HG03575 (cell line): Measurements from ENCODE around the gene VPS13C.
"Not testable (repeated sequence)": the region's sequence is repeated elsewhere in the genome, so short reads cannot be mapped to it uniquely, and the experiment has no call there.

Source experiments
- ATAC-seq: cut with Tn5 transposase; IDR thresholded peaks from one replicate; pipeline ENCODE4 v1.9.1; 2021; ENCODE audit not compliant: unreplicated experiment, insufficient number of reproducible peaks, low FRiP score; ENCODE audit errors: extremely low read depth

The VPS13C gene

GRCh38 chr15:62053439-62054085, 6.7 kb downstream of the VPS13C start:
- ATAC-seq: no peak

- ATAC-seq: no peak
These were observed 7.5 kb downstream of the VPS13C start for GRCh38 chr15:62052713-62053112.

GRCh38 chr15:62051166-62051565, 9.1 kb downstream of the VPS13C start:
- no peak for ATAC-seq

- no peak for ATAC-seq
These were observed 10.1 kb downstream of the VPS13C start for GRCh38 chr15:62050115-62050514.

GRCh38 chr15:62048254-62048653, 12.0 kb downstream of the VPS13C start:
- ATAC-seq: not testable (repeated sequence)

- no peak for ATAC-seq
These were observed 12.9 kb downstream of the VPS13C start for GRCh38 chr15:62047282-62047827.

- no peak for ATAC-seq
These were observed 14.0 kb downstream of the VPS13C start for GRCh38 chr15:62046078-62046743.

- ATAC-seq: no peak
These were observed 24.9 kb downstream of the VPS13C start for GRCh38 chr15:62035256-62035924.

- ATAC-seq: no peak
These were observed 32.3 kb downstream of the VPS13C start for GRCh38 chr15:62027916-62028315.

GRCh38 chr15:62027263-62027565, 33.0 kb downstream of the VPS13C start:
- no peak for ATAC-seq

GRCh38 chr15:62026487-62027262, 33.6 kb downstream of the VPS13C start:
- ATAC-seq: no peak

GRCh38 chr15:62021991-62022600, 38.2 kb downstream of the VPS13C start:
- ATAC-seq: no peak

GRCh38 chr15:62020576-62021160, 39.6 kb downstream of the VPS13C start:
- ATAC-seq: no peak

GRCh38 chr15:62005354-62005753, 54.9 kb downstream of the VPS13C start:
- not testable (repeated sequence) for ATAC-seq

GRCh38 chr15:61997786-61998185, 62.5 kb downstream of the VPS13C start:
- no peak for ATAC-seq

- no peak for ATAC-seq
These were observed 64.1 kb downstream of the VPS13C start for GRCh38 chr15:61996056-61996635.

GRCh38 chr15:61994216-61994615, 66.0 kb downstream of the VPS13C start:
- no peak for ATAC-seq

- no peak for ATAC-seq
These were observed 67.7 kb downstream of the VPS13C start for GRCh38 chr15:61992518-61992917.
